ENCODE results near the gene LENG8.
"Not testable (repeated sequence)": the region's sequence is repeated elsewhere in the genome, so short reads cannot be mapped to it uniquely, and the experiment has no call there.

Gene LENG8

GRCh38 chr19:54457773-54458647 lies 9.0 kb downstream of the LENG8 start:
- no peak overlapping the region for H3K4me3 ChIP-seq (ENCODE audit: low read length)
- no peak for DNase-seq (ENCODE audit: low read depth, low spot score)

GRCh38 chr19:54458648-54459281 lies 9.8 kb downstream of the LENG8 start:
- H3K4me3 ChIP-seq (ENCODE audit: low read length): no peak overlapping the region
- no peak for DNase-seq (ENCODE audit: low read depth, low spot score)

- DNase-seq (ENCODE audit: low read depth, low spot score): no peak
- H3K4me3 ChIP-seq (ENCODE audit: low read length): no peak overlapping the region
Measured at GRCh38 chr19:54459282-54460229, 10.6 kb downstream of the LENG8 start.

- no peak for DNase-seq (ENCODE audit: low read depth, low spot score)
- no peak overlapping the region for H3K4me3 ChIP-seq (ENCODE audit: low read length)
Measured at GRCh38 chr19:54460230-54461005, 11.4 kb downstream of the LENG8 start.

- H3K4me3 ChIP-seq (ENCODE audit: low read length): no peak overlapping the region
Measured at GRCh38 chr19:54461210-54461609, 12.2 kb downstream of the LENG8 start.

GRCh38 chr19:54461613-54462012 lies 12.6 kb downstream of the LENG8 start:
- DNase-seq (ENCODE audit: low read depth, low spot score): no peak
- no peak overlapping the region for H3K4me3 ChIP-seq (ENCODE audit: low read length)

More at GRCh38 chr19:54461210-54461609, 12.2 kb downstream of the LENG8 start:
- DNase-seq (ENCODE audit: low read depth, low spot score): no peak

- H3K4me3 ChIP-seq (ENCODE audit: low read length): peak overlapping the region; percentile 31; the same call in 1 of the 2 replicates
- no peak for DNase-seq (ENCODE audit: low read depth, low spot score)
Measured at GRCh38 chr19:54462047-54462654, 13.2 kb downstream of the LENG8 start.

- no peak for DNase-seq (ENCODE audit: low read depth, low spot score)
- peak overlapping the region; percentile 70 for H3K4me3 ChIP-seq (ENCODE audit: low read length)
Measured at GRCh38 chr19:54462655-54463530, 13.9 kb downstream of the LENG8 start.

- DNase-seq (ENCODE audit: low read depth, low spot score): peak; percentile 96
Measured at GRCh38 chr19:54463531-54464043, 14.6 kb downstream of the LENG8 start, which contains the start of gene LENG9. LENG9 (minus strand) TSS chr19:54463778; CDS start chr19:54463526, 252 bp downstream.

GRCh38 chr19:54464044-54464629 lies 15.1 kb downstream of the LENG8 start:
- DNase-seq (ENCODE audit: low read depth, low spot score): peak; percentile 90
- H3K4me3 ChIP-seq (ENCODE audit: low read length): peak overlapping the region; percentile 70

More at GRCh38 chr19:54463531-54464043, 14.6 kb downstream of the LENG8 start, which contains the start of gene LENG9:
- peak within 1 kb of the TSS; percentile 70 for H3K4me3 ChIP-seq (ENCODE audit: low read length)

- peak; percentile 54 for DNase-seq (ENCODE audit: low read depth, low spot score)
- H3K4me3 ChIP-seq (ENCODE audit: low read length): peak overlapping the region; percentile 70
Measured at GRCh38 chr19:54464630-54465425, 15.8 kb downstream of the LENG8 start.

GRCh38 chr19:54465426-54466109 lies 16.6 kb downstream of the LENG8 start:
- DNase-seq (ENCODE audit: low read depth, low spot score): no peak
- no peak overlapping the region for H3K4me3 ChIP-seq (ENCODE audit: low read length)

GRCh38 chr19:54466110-54466480 lies 17.1 kb downstream of the LENG8 start:
- not testable (repeated sequence) for H3K4me3 ChIP-seq (ENCODE audit: low read length); DNase-seq (ENCODE audit: low read depth, low spot score)

- H3K4me3 ChIP-seq (ENCODE audit: low read length): no peak overlapping the region
- no peak for DNase-seq (ENCODE audit: low read depth, low spot score)
Measured at GRCh38 chr19:54469496-54469934, 20.5 kb downstream of the LENG8 start.

GRCh38 chr19:54470276-54470887 lies 21.4 kb downstream of the LENG8 start:
- H3K4me3 ChIP-seq (ENCODE audit: low read length): no peak overlapping the region
- DNase-seq (ENCODE audit: low read depth, low spot score): no peak
